Activated effector memory CD4-positive, alpha-beta T cell treated with anti-CD3 and anti-CD28 coated beads, Interleukin-2, amount 50 U/mL, for 16 hours (primary cell): Measurements from ENCODE around the gene DDX50.
"Not testable (repeated sequence)": the region's sequence is repeated elsewhere in the genome, so short reads cannot be mapped to it uniquely, and the experiment has no call there.

Experiments used
- DNase-seq: peaks from one replicate; pipeline ENCODE4 v3.0.0-alpha.2; 2020

DDX50 gene, protein sequence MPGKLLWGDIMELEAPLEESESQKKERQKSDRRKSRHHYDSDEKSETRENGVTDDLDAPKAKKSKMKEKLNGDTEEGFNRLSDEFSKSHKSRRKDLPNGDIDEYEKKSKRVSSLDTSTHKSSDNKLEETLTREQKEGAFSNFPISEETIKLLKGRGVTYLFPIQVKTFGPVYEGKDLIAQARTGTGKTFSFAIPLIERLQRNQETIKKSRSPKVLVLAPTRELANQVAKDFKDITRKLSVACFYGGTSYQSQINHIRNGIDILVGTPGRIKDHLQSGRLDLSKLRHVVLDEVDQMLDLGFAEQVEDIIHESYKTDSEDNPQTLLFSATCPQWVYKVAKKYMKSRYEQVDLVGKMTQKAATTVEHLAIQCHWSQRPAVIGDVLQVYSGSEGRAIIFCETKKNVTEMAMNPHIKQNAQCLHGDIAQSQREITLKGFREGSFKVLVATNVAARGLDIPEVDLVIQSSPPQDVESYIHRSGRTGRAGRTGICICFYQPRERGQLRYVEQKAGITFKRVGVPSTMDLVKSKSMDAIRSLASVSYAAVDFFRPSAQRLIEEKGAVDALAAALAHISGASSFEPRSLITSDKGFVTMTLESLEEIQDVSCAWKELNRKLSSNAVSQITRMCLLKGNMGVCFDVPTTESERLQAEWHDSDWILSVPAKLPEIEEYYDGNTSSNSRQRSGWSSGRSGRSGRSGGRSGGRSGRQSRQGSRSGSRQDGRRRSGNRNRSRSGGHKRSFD

DNA sequence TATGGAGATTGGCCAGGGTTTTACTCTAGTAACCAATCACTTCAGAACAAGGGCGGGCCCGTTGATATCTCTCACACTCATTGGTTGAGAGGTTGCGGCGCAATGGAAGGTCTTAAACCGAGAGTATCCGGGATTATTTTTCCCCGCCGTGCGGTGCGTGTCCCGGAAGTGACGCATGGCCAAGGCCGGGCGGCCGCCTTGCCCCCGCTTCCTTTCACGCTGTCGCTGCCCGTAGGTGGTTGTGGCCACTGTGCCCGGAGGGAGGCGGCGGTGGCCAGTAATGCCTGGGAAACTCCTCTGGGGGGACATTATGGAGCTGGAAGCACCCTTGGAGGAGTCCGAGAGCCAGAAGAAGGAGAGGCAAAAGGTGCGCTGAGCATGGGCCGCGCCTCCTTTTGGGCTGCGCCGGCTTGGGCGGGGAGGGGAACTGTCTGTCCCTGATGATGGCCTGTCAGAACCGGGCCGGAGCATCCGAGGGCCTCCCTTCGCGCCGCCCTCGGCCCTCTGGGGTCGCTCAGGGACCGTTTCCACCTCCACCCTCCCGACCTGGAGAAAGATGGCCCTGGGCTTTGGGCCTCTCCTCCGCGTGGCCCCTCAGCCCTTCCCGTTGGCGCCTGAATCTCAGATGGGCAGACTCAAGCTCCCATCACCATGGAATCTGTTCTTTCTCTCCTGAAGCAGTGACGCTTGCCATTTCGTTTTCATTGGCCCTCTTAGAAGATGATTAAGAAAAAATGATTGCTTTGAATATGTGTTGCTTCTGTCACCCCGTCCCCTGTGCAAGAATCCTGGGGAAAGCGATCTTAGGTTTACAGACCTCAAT, at the start of gene DDX50:
Gene DDX50 (plus strand): TSS at position 211 of the 823 bp plus-strand sequence. CDS start 70 bp downstream, at position 281.
- peak; percentile 98 for DNase-seq

DNA sequence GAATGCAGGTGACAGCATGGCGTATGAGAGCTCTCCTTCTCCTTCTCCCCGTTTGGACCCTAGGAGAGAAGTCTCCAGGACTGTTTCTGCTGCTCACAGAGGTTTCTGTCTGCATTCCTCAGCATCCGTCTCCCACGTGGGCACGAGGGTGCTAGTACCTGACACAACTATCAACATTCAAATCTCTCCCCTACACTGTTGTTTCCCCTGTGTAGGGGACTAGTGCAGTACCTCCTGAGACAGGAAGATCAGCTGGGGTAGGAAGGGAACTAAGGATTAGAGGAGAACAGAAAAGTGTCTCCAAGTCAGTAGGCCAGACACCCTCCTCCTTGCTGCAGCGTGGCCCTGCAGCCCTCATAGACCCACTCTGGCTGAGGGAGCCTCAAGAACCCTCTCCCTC, 44.8 kb upstream of the DDX50 start:
- no peak for DNase-seq

DNA sequence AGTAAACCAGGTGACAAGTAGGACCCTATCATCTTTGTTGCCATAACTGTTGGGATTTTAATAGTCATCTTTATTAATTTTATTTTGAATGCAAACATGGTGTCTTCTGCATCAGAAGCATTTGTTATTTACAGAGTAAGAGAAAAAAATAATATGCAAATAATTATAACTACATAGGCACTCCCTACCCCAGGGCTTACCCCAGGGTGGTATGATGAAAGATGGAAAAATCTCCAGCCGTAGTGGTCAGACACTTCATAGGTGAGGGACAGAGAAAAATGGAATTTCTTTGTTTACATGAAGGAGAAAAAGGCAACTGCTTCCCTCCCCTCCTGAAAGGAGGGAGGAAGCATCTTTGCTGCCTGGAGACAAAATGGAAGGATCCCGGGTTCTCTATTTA, 44.1 kb upstream of the DDX50 start:
- DNase-seq: no peak

DNA sequence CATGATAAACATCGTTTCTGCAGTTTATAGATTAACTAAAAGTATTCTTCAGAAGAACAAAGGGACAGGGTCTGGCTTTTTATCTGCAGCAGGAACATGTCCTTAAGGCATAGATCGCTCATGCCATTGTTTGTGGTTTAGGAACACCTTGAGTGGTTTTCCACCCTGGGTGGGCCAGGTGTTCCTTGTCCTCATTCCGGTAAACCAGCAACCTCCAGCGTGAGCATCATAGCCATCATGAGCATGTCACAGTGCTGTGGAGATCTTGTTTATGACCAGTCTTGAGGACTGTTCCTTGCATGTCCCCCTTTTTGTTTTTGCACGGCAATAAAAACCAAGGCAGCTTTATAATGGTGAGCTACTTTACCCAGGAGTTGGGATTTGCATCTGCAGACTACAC, 39.9 kb upstream of the DDX50 start:
- DNase-seq: no peak

DNA sequence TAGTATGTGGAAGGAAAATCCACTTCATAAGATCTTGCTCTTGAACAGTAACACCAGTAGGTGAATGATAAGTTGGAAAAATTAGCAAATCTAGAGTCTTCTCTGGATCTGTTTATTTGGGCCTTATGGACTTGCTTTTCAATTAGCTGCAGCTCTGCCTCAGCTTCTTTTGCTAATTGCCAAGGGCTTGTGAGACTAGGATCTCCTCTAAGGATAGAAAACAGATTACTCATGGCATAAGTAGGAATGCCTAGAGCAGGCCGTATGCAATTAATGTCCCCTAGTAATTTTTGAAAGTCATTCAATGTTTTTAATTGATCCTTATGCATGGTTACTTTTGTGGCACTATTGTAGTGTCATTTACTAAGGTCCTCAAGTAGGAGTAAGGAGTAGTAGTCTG, 36.5 kb upstream of the DDX50 start:
- DNase-seq: no peak

DNA sequence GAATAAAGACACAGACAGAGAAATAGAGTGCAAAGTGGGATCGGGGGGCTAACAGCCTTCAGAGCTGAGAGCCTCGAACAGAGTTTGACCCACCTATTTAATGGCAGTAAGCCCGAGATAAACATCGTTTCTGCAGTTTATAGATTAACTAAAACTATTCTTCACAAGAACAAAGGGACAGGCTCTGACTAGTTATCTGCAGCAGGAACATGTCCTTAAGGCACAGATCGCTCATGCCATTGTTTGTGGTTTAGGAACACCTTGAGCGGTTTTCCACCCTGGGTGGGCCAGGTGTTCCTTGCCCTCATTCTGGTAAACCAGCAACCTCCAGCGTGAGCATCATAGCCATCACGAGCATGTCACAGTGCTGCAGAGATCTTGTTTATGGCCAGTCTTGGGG, 32.9 kb upstream of the DDX50 start:
- DNase-seq: not testable (repeated sequence)

DNA sequence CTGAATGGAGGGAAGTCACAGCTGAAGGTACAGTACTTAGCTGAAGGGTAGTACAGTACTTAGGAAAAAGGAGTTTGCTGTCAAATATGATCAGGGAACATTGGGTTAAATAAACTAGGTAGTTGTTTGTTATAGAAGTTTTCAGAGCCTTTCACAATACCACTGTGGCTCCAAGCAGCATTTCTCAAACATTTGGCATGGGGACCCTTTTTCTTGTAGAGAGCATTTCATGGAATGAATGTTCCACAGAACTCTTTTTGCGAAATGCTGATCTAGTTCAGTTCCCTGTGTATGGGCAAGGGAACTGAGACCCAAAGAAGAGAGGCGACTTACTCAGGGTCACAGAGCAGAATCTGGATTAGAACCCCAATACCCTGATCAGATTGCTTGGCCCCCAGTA, 31.5 kb upstream of the DDX50 start:
- DNase-seq: no peak

DNA sequence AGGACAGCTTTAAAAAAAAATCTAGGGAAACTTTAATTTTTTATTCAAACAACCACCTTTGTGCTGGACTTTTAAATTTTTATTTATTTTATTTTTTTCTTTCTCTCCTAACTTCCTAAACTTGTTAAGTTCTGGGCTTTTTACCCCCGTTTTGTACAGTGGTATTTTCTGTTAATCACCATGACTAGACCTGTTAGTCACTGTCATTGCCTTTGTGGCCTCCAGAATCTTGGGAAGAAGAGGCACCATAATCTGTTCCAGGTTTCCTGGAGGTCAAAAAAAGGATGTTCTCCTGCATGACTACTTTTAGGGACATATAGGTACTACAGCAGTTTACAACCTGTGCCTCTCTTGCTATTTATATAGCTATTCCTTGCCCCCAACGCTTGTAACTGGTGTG, 31.1 kb upstream of the DDX50 start:
- no peak for DNase-seq

DNA sequence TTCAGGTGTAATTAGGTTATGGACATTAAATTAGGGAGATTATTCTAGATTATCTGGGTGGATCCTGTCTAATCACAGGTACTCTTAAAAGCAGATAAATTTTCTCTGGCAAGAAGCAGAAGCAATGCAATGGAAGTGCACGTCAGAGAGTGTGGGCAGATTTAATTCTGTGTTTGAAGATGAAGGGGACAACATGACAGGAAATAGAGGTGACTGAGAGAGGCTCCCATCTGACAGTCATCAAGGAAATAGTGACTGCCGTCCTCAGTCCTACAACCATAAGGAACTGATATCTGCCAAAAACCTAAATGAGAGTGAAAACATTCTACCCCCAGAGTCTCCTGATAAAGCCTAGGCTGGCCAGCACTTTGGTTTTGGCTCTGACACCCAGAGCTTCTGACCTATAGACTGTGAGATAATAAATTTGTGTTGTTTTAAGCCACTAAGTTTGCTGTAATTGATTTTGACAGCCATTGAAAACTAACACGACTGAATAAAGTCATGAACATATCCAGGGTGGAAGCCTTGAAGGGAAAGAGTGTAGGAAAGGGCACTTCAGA, 30.5 kb upstream of the DDX50 start:
- DNase-seq: no peak

DNA sequence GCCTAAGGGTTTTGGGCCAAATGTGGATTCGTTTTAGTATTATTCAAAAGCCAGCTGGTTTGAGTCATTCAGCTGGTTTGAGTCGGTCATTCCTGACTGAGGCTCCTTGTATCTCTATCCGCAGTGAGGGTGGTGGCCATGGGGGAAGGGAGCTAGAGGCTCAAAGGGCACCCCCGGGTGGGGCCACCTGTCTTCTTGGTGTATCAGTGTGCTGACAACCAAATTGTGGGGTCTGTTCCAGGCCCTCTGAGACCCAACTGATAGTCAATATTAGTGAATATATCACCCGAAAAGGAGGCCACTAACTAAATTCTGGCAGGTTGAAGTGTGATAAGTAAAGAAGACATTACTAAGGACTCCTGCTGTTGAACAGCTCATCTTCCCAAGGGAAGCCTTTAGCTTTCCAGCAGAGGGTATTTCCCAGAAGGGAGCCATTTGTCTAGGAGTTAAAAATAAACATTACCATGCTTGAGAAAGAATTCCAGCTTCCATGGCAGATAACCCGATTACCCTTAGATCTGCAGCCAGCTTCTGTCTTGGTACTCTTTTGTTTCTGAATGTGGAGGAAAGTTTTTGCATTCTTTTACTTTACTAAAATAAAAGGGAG, 29.9 kb upstream of the DDX50 start:
- no peak for DNase-seq

DNA sequence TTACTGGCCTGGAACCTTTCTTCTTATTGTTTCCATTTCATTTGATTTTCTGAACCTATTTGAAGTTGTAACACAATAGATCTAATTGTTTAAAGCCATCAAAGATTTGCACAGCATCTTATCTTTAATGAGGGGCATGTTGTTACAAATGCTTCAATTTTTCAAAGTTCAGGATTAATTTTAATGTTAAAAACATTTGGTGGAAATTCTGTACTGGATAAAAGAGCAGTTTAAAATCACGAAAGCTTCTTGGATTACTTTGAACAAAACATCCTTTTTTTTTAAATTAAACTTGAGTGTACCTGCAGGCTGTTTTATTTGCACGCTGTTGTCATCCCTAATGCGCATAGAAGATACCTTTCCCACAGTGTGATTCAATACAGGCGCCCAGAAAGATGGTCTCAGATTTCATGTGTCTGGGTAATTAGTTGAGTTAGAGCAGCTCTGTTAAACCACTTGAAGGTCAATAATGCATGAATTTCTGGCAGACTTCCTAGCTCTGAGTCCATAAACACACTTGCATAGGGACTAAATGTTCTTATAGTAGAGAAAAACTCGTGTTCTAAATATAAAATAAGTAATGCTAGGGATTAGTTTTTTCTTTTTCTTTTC, 29.3 kb upstream of the DDX50 start:
- DNase-seq: no peak

DNA sequence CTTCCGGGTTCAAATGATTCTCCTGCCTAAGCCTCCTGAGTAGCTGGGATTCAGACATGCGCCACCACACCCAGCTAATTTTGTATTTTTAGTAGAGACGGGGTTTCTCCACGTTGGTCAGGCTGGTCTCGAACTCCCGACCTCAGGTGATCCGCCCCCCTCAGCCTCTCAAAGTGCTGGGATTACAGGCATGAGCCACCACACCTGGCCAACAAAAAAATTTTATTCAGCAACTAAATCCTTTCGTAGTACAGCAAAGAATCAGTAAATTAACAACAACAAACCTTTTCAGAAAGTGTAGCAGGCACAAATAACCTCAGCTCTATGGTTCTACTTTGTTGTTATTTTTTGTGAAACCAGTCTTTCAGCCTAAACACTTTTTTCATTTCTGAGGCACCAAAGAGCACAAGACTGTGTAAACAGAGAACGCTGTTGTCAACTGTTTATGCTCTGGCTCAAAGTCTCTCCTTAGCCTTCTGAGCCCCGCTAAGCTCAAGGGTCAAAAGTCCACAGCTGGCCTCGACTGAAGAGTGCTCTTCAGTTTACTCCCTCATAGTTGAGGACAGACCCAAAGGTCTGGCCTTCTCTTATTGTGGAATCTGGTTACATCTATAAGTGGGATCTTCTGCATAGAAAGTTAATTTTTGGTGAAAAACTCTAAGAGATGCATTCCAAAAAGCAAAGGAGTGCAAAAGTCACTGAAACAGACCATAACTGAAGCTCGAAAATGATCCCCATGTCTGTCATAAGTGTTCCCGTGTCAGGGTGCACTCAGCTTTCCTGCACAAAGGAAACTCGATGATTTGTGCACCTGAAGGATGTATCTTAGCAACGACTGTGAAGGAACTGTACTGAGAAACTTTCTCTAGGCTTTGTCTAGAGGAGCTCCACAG, 24.6 kb upstream of the DDX50 start:
- no peak for DNase-seq

DNA sequence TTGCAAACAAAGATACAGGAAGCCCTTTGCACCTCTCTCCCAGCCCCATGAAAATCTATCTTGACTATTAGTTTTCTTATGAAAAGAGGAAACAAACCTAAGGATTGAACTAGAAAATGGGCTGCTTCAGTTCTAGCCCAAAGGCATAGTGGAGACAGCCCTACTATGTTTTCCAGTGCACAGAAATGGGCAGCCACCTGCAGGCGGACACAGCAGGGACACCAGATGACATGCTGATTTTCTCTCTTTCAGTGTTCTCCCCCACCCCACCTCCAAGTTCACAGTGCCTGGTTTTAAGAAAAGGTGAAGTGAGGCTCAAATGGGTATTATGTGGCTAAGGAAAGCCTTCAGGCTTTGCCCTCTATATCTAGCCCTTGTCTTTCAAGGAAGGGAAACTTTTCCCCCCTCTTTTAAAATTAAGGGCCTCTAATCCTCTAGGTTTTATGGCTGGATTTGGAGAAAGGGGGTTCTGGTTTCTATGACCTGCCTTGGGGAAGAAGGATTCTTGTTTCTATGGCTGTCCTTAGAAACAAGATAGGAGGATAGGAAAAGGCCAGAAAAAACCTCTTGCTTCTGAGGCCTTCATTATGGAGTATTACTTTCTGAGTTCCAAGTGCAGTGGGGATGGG, 23.5 kb upstream of the DDX50 start:
- DNase-seq: no peak

DNA sequence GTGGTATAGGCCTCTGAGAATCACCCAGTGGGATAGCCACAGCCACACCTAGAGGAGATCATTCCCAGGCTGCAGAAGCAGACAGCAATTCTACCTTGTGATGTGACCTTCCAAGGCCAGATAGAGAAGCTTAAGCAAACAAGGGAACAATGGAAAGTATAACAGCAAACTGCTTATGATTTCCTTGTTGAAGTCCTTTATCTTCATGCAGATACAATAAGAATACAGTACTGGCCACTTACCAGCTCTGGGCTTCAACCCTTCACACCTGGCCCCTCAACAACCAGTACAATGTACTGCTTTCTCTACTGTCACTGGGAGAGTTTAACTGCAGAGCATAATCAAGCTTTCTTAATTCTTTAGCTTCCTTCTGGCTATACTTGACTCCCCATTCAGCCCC, 22.6 kb upstream of the DDX50 start:
- no peak for DNase-seq

DNA sequence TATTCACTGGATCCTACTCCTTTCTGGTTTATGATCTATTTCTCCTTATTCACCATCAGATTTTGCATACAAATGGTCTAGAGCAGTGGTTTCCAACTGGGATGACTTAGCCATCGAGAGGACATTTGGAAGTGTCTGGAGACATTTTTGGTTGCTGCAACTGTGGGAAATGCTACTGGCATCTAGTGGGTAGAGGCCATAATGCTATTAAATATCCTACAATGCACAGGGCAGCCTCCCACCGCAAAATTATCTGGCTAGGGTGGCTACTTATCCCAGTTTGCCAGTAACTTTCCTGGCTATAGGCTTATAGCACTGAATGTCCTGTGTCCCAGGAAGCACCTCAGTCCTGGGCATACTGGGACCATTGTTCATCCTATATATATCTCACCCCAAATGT, 21.5 kb upstream of the DDX50 start:
- no peak for DNase-seq

DNA sequence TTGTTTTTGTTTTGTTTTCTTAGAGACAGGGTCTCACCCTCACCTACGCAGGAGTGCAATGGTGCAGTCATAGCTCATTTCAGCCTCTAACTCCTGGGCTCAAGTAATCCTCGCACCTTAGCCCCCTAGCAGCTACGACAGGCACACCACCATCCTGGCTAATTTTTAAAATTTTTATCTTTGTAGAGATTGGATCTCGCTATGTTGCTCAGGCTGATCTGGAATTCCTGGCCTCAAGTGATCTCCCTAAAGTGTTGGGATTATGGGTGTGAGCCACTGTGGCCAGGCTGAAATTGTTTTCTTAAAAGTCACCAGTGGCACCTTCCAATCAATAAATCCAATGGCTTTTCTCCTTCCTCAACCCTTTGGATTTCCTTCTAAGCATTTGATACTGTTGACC, 20.9 kb upstream of the DDX50 start:
- DNase-seq: no peak

DNA sequence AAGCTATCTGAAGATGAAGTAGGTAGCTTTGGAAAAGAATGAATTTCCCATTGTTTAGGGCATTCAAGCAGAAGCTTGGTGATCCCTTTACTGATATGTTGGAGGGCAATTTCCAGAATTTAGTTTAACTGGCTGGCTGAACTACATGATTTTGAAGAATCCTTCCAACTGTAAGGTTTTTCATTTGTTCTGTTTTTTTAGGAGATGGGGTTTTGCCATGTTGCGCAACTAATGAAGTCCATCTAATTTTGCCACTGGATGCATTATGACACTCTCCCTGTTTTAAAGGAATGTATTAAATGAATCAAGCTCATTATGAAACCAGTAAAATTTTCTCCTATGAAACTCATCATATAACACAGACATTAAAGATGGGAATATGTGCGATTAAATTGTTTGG, 6.1 kb upstream of the DDX50 start:
- DNase-seq: no peak

DNA sequence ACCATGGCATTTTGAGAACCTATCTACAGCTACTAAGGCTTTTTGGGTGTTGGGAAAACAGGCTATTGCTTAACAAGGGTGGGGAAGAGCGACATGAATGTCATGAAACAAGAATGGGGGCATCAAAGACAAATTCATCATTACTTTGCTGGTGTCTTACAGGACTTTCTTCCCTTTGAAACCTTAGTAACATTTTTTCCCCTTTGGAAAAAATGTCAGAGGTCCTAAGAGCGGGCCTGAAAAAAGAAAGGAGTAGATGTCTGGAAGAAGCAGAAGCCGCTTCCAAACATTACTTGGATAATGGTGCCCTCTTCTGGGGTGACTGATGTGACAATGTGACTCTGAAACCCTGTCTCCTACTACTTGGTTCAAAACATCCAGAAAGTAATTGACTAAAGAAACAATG, 3.8 kb upstream of the DDX50 start:
- DNase-seq: no peak

DNA sequence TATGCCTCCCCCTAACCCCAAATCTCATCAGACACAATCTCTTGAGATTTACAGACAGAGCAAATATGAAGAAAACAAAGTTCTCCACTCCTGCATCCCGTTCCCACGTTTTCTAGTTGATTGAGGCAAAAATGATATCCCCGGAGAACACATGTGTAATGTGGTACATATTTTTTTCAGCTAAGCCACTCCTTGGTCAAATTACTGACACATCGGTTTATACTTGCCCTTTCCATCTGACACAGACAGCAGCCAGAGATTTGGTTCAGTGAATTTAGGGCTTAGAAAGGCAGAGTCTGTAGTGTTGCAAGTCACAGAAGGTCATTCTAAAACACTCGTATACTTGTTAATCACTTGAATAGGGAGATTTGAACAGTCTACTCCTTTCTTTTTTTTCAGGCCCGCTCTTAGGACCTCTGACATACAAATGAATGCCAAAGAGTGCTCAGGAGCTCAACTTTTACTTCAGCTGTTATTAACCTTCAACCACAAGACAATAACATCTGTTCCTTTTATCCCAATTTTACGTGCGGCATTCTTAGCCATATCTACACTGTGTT, 1.8 kb upstream of the DDX50 start:
- DNase-seq: no peak

DNA sequence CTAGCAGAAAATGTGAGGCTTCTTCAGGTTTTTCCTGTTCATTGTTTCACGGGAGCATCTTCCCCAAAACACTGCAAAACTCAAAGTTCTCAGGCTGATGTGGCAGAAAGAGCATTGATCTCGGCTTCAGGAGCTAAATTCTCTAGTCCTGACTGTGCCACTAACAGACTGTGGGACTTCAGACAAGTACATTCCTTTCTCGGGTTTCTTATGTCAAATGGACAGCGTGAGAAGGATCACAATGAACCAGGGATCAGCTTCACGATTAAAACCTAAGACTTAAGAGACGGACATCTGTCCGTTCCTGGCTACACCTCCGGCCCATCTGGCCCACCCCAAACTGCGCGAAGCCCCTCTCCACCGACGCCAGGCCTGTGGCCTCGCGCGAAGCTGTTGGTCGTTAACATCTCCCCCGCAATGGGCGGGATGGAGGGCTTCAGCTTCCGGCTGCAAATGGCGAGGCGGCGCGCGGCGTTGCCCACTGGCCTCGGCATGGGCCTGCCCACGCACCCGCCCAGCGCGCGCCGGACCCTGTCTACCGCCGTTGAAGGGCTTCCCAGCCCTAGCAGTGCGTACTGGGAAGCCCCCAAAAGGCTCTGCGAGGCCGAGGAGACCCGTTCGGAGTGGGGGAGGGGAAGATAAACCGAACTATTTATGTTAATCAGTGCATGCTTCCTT, 549 bp upstream of the DDX50 start:
- no peak for DNase-seq
